ENCODE results near the gene CCDC32.

CCDC32 gene

GRCh38 chr15:40511472-40512133, 53.2 kb downstream of the CCDC32 start:
- peak; percentile 64 for DNase-seq

DNA sequence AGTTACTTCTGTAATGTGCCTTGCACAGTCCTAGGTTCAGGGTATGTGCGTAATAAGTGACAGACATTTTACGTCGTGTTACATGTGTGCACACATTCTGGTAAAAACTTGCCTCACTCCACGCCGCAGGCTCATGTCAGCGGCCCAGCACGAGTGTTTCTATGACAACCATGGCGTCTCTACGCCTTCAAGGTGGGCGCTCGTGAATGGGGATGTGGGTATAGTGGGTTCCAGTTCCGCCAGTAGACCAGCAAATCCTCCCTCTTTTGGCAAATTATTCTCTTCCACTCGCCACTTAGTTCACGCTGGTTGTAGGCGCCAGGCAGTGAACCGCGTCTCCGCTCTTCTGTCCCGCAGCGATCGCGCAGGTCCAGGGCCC, 53.8 kb downstream of the CCDC32 start:
- DNase-seq, result peak; percentile 55

DNA sequence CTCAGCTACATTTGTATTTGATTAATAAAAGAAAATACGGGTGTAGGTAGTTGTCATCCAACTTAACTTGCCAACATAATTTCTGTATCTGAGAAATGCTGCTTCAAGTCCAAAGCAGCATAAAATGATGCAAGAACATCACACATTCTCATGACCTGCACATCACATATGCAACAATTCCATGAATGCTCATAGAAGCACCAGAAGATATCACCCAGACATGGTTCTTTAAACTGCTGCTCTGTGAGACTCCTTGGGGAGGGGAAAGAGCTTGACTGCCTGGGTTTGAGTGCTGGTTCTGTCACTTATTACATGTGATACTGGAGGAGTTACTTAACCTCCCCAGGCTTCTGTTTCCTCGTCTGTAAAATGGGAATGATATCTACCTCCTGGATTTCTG, 54.6 kb downstream of the CCDC32 start:
- DNase-seq, result no peak

- no peak for DNase-seq
These were observed 56.6 kb downstream of the CCDC32 start for GRCh38 chr15:40508216-40508615.

DNA sequence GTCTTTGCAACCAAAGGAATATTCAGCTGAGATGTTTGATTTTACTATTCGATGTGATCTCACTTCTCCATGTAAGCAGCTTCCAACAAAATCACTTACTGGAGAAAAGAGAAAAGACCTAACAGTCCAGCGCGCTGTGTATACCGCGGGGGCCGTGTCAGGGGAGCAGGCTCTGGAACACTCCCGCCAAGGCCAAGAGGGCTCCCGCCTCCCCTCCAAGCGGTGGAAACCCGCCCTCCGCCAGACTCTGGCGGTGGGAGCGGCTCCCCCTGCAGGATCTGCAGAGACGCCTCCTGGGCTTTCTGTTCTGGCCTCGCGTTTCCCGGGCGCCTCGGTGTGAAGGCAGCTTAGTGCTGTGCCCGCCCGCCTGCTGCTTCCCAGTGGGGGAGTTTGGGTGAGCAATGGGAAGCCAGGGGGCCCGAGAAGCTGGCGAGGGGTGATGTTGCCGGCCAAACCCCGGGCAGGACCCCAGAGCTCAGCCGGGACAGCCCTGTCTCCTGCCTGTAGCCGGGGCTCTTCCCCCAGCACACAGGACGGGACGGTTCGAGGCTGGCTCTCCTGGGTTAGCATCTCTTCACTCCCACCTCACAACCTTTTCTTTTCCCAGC, 57.8 kb downstream of the CCDC32 start:
- DNase-seq, result peak; percentile 72

Data from suppressor macrophage treated with lipopolysaccharide for 4 hours (primary cell).